Spleen (tissue), 7 donors: ENCODE data around the gene TRERF1.

Source experiments
- POLR2A ChIP-seq, 3 donors: fragments of 450-650 bp; IDR thresholded peaks; one replicate each; pipeline ENCODE4 v1.5.1; 2017; ENCODE audit warnings: antibody characterized with exemption in 3 of 3, mild to moderate bottlenecking in 1 of 3
- TF ChIP-seq, protein P1 (sequence below), 11 experiments: fragments of 200-600 bp in 7 of 11; fragments of 450-650 bp in 4 of 11; sonication (generic) in 4 of 11; IDR thresholded peaks in 8 of 11; conservative IDR thresholded peaks in 3 of 11; 1 replicate in 7 of 11; 2 replicates in 4 of 11; pipeline versions ENCODE4 v1.4.0 to v1.8.0; 2016 to 2021; ENCODE audit warnings: antibody characterized with exemption in 11 of 11, inconsistent platforms in 4 of 11, mild to moderate bottlenecking in 1 of 11
- donor health status: DM: no; HTN: no; CAD: no; lungs with moderate emphysema.
- donor health status: DM: no; HTN: no; CAD: no.
- donor health status: DM: no; HTN: no; CAD: no.

DNA sequence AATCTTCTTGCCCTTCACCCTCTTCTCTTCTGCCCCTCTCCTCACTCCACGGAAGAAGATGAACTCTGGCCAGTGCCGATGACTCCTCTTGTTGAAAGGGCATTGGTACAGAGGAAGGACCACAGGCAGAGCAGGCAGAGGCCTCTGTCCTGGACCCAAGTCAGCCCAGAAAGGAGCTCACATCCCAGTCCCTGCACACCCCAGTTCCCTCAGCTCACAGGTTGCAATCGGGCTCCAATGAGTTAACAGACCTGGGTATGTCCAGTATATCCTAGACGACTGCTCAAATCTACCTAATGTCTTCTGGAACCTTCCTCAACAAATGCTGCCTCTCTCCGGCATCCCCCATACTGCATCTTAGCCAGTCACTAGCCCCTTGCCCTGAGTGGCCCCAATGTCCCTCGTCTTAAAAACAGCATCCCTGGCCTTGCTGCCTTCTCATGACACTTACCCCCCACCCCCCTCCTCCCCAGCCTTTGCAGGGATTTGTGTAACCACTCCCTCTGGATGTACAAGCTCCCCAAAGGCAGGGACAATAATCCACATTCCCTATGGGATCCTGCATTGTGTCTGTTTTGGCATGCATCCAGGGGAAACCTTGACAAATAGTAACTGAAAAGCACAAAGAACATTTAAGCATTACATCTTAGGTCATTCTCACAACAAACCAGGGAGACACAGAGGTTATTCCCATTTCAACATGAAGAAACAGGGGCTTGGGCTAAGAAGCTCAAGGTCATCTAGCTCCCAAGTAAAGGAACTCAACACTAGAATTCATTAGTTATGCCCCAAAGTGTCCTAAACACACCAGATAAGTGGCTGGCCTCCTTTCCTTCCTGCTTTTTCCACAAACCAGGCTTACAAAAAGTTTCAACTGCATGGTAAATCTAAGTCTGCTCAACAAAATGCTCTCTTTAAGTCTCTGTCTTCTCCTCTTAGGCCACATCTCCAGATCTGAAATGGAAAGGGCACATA is 45.1 kb downstream of the TRERF1 start:
- TF ChIP-seq, protein P1, sequence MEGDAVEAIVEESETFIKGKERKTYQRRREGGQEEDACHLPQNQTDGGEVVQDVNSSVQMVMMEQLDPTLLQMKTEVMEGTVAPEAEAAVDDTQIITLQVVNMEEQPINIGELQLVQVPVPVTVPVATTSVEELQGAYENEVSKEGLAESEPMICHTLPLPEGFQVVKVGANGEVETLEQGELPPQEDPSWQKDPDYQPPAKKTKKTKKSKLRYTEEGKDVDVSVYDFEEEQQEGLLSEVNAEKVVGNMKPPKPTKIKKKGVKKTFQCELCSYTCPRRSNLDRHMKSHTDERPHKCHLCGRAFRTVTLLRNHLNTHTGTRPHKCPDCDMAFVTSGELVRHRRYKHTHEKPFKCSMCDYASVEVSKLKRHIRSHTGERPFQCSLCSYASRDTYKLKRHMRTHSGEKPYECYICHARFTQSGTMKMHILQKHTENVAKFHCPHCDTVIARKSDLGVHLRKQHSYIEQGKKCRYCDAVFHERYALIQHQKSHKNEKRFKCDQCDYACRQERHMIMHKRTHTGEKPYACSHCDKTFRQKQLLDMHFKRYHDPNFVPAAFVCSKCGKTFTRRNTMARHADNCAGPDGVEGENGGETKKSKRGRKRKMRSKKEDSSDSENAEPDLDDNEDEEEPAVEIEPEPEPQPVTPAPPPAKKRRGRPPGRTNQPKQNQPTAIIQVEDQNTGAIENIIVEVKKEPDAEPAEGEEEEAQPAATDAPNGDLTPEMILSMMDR (IDR thresholded peaks at IDR 0.05 in 8 of 11, conservative IDR thresholded peaks at IDR 0.05 in 3 of 11), result no peak
- TF ChIP-seq POLR2A (IDR thresholded peaks at IDR 0.05), result no peak
